ENCODE measurements around the gene SLC22A17. TPM values are rescaled to one million over a fixed set of nuclear protein-coding genes. Genes with fewer than 3 reads are reported as not detected.

SLC22A17 gene
- total and polyA plus RNA-seq, 2 of the 13 experiments (the other 11 are each of a cell fraction or from before 2014, with no cell fraction given) = 0.95 to 1.1 TPM

- TF ChIP-seq ZBTB40 (IDR thresholded peaks at IDR 0.05) = no peak
- peak; percentile 40; the same call in 1 of the 2 replicates for TF ChIP-seq ZBTB40 (CRISPR knock-in tag; IDR thresholded peaks at IDR 0.05)
- peak; percentile 36 for TF ChIP-seq SRSF1 (optimal IDR thresholded peaks at IDR 0.05; ENCODE audit: low read depth, low read length)
- peak; percentile 44 for TF ChIP-seq ZNF776 (CRISPR knock-in tag; IDR thresholded peaks at IDR 0.05)
- peak; percentile 52 for TF ChIP-seq ZNF687 (CRISPR knock-in tag; IDR thresholded peaks at IDR 0.05)
- TF ChIP-seq HNRNPLL (IDR thresholded peaks at IDR 0.05; ENCODE audit: low read depth, low read length, poor library complexity, severe bottlenecking) = peak; percentile 21
- TF ChIP-seq ZNF430 (CRISPR knock-in tag; IDR thresholded peaks at IDR 0.05) = 0 out of 2 replicates have a peak, but pooled peaks have one; percentile 21
- TF ChIP-seq CERS6 (CRISPR knock-in tag; IDR thresholded peaks at IDR 0.05) = 0 out of 2 replicates have a peak, but pooled peaks have one; percentile 16
- peak; percentile 28 for TF ChIP-seq CTCF (CRISPR knock-in tag; IDR thresholded peaks at IDR 0.05)
- TF ChIP-seq ZMYM2 (CRISPR knock-in tag; IDR thresholded peaks at IDR 0.05) = no peak
- 0 out of 2 replicates have a peak, but pooled peaks have one; percentile 47 for TF ChIP-seq WIZ (CRISPR knock-in tag; IDR thresholded peaks at IDR 0.05)
- peak; percentile 5; the same call in 1 of the 2 replicates for TF ChIP-seq FOXO1 (CRISPR knock-in tag; IDR thresholded peaks at IDR 0.05)
Observed at GRCh38 chr14:23351681-23352505, 794 bp downstream of the SLC22A17 start (continued).
